K562 (cell line): ENCODE data around the gene AHCYL2. TPM values are rescaled to one million over a fixed set of nuclear protein-coding genes. Genes with fewer than 3 reads are reported as not detected.
A peak's percentile ranks its signal among the peaks of the same experiment; 100 is the strongest.

Experiments
- BHLHE40 ChIP-seq: IDR thresholded peaks from 2 replicates; pipeline ENCODE4 v1.6.1; 2011; ENCODE audit warnings: low read length, improper control_type of control experiment
- CHD4 ChIP-seq: fragments of 200-600 bp; sonication (generic); IDR thresholded peaks from 3 replicates; pipeline ENCODE4 v1.6.1; 2012; ENCODE audit warnings: low read depth, mild to moderate bottlenecking, mixed read lengths, low read length, inconsistent platforms; ENCODE audit not compliant: insufficient read depth, insufficient replicate concordance, poor library complexity, severe bottlenecking
- CXXC5 ChIP-seq: fragments of 250-450 bp; sonication (Bioruptor Pico); IDR thresholded peaks from 2 replicates; pipeline ENCODE4 v1.8.0; 2022; ENCODE audit warnings: inconsistent platforms, mild to moderate bottlenecking, moderate library complexity
- ELF4 ChIP-seq: fragments of 450-650 bp; formaldehyde crosslinking; IDR thresholded peaks from 2 replicates; pipeline ENCODE4 v1.4.0; 2022; ENCODE audit warnings: missing genetic modification characterization
- HSF4 ChIP-seq: fragments of 250-450 bp; sonication (Bioruptor Pico); IDR thresholded peaks from 2 replicates; pipeline ENCODE4 v2.1.2; 2022; ENCODE audit warnings: mild to moderate bottlenecking, moderate library complexity, borderline replicate concordance
- KAT7 ChIP-seq: sonication (generic); formaldehyde crosslinking; IDR thresholded peaks from 2 replicates; pipeline ENCODE4 v1.8.0; 2022; ENCODE audit warnings: missing genetic modification reagents, mild to moderate bottlenecking, borderline replicate concordance
- MECOM ChIP-seq: fragments of 250-450 bp; sonication (Bioruptor Pico); IDR thresholded peaks from 2 replicates; pipeline ENCODE4 v1.8.0; 2022; ENCODE audit warnings: inconsistent platforms
- MTA3 ChIP-seq: fragments of 450-650 bp; formaldehyde crosslinking; IDR thresholded peaks from 2 replicates; pipeline ENCODE4 v1.6.1; 2017; ENCODE audit warnings: mild to moderate bottlenecking, borderline replicate concordance
- NR3C1 ChIP-seq: sonication (generic); formaldehyde crosslinking; IDR thresholded peaks from 2 replicates; pipeline ENCODE4 v1.8.1; 2022; ENCODE audit warnings: missing genetic modification reagents
- POLR2G ChIP-seq: fragments of 200-400 bp; formaldehyde crosslinking; IDR thresholded peaks from 2 replicates; pipeline ENCODE4 v1.6.1; 2017; ENCODE audit warnings: low read depth, mild to moderate bottlenecking, antibody characterized with exemption, low read length, moderate library complexity
- SIRT6 ChIP-seq: IDR thresholded peaks from one replicate; pipeline ENCODE4 v1.6.1; 2012; ENCODE audit warnings: low read depth, mild to moderate bottlenecking, control low read depth, inconsistent platforms, low read length, moderate library complexity
- SP1 ChIP-seq: sonication (generic); formaldehyde crosslinking; IDR thresholded peaks from 2 replicates; pipeline ENCODE4 v1.8.1; 2022; ENCODE audit warnings: mild to moderate bottlenecking, missing genetic modification reagents
- TSC22D4 ChIP-seq: fragments of 450-650 bp; IDR thresholded peaks from 2 replicates; pipeline ENCODE4 v1.6.1; 2016; ENCODE audit warnings: missing genetic modification characterization, missing biosample characterization, control low read depth
- ZNF165 ChIP-seq: fragments of 250-450 bp; sonication (Bioruptor Pico); IDR thresholded peaks from 2 replicates; pipeline ENCODE4 v1.4.0; 2020; ENCODE audit warnings: borderline replicate concordance
- ZNF717 ChIP-seq: fragments of 250-450 bp; sonication (Bioruptor Pico); IDR thresholded peaks from 2 replicates; pipeline ENCODE4 v1.5.0; 2021
- polyA plus RNA-seq, 8 experiments: library from polyadenylated mRNA; depleted of rRNA in 4 of 8; stranded (reverse) in 5 of 8; unstranded in 3 of 8; fragments of >200 nt; fragmentation: Nextera tagmentation in 2 of 8; fragmentation: Illumina TruSeq in 1 of 8; extraction: Ambion mirVana in 2 of 8; extraction: Trizol in 1 of 8; gene quantifications; 2 replicates each; pipeline versions ENCODE4 v1.2.1 to v1.2.3, GENCODE V29; 2011 to 2014; ENCODE audit warnings: inconsistent platforms in 1 of 8, missing spikeins in 1 of 8
- total RNA-seq, 7 experiments: library from RNA; depleted of rRNA in 6 of 7; stranded (reverse); fragments of >200 nt in 6 of 7; fragmentation: Illumina TruSeq in 2 of 7; extraction: Trizol in 2 of 7; gene quantifications; 2 replicates each; pipeline versions ENCODE4 v1.2.1 to v1.2.3, GENCODE V29; 2011 to 2021; ENCODE audit warnings: low replicate concordance in 1 of 7
- TF ChIP-seq, protein P1 (sequence below): sonication (generic); formaldehyde crosslinking; IDR thresholded peaks from 2 replicates; pipeline ENCODE4 v1.4.0; 2020; ENCODE audit warnings: mild to moderate bottlenecking, missing genetic modification reagents
- TF ChIP-seq, protein P2 (sequence below): sonication (generic); formaldehyde crosslinking; IDR thresholded peaks from 2 replicates; pipeline ENCODE4 v1.8.1; 2022; ENCODE audit warnings: missing genetic modification reagents
- TF ChIP-seq, protein P3 (sequence below): fragments of 250-450 bp; sonication (Bioruptor Pico); IDR thresholded peaks from 2 replicates; pipeline ENCODE4 v1.9.0; 2021; ENCODE audit warnings: mild to moderate bottlenecking
- TF ChIP-seq, protein P4 (sequence below), 2 experiments: fragments of 450-650 bp; IDR thresholded peaks; 2 replicates each; pipeline ENCODE4 v1.6.1; 2016
- TF ChIP-seq, protein P5 (sequence below): sonication (generic); IDR thresholded peaks from 2 replicates; pipeline ENCODE4 v1.6.1; 2016

The AHCYL2 gene
- total and polyA plus RNA-seq, 9 of the 15 experiments (the other 6 are each of a cell fraction or from before 2014, with no cell fraction given), result 0.93 to 10.5 (median 5.2) TPM

DNA sequence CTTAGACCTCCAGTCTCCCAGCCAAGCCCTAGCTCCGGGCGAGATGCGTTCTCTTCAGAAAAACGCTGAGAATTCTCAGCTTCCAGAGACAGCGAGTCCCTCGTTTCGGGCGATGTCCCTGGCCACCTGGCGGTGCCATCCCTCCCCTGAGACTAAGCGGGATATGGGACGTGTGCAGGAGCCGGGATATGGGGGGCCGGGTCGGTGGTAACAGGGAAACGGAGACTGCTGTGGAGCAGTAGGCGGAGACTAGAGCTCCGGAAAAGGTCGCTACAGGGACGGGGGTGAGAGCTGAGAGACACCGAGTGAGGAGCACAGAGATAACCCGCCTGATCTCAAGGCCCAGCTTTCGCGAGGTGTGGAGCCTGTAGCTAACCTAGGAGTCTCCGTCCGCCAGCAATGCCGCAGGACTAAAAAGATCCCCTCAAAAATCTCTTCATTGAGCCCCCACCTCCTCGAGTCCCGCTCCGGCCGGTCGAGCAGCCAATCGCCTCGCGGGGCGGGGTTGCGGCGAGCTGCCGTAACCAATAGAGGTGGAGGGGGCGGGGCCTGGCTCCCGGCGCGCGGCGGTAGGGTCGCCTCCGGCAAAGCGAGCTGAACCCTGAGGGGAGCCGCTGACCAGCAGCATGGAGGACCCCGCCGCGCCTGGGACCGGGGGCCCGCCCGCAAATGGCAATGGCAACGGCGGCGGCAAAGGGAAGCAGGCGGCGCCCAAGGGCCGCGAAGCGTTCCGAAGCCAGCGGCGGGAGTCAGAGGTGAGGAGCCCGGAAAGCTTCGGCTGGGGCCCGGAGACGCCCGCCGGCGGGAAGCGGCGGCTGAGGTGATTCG is 209.2 kb downstream of the AHCYL2 start, which contains the start of gene STRIP2 (continued):
- no peak for TF ChIP-seq ZNF165
- TF ChIP-seq, protein P1, sequence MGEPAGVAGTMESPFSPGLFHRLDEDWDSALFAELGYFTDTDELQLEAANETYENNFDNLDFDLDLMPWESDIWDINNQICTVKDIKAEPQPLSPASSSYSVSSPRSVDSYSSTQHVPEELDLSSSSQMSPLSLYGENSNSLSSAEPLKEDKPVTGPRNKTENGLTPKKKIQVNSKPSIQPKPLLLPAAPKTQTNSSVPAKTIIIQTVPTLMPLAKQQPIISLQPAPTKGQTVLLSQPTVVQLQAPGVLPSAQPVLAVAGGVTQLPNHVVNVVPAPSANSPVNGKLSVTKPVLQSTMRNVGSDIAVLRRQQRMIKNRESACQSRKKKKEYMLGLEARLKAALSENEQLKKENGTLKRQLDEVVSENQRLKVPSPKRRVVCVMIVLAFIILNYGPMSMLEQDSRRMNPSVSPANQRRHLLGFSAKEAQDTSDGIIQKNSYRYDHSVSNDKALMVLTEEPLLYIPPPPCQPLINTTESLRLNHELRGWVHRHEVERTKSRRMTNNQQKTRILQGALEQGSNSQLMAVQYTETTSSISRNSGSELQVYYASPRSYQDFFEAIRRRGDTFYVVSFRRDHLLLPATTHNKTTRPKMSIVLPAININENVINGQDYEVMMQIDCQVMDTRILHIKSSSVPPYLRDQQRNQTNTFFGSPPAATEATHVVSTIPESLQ, result peak; percentile 98
- TF ChIP-seq TSC22D4 (tag), result no peak
- TF ChIP-seq, protein P2, sequence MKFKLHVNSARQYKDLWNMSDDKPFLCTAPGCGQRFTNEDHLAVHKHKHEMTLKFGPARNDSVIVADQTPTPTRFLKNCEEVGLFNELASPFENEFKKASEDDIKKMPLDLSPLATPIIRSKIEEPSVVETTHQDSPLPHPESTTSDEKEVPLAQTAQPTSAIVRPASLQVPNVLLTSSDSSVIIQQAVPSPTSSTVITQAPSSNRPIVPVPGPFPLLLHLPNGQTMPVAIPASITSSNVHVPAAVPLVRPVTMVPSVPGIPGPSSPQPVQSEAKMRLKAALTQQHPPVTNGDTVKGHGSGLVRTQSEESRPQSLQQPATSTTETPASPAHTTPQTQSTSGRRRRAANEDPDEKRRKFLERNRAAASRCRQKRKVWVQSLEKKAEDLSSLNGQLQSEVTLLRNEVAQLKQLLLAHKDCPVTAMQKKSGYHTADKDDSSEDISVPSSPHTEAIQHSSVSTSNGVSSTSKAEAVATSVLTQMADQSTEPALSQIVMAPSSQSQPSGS, result no peak
- peak; percentile 67 for TF ChIP-seq CXXC5 (CRISPR knock-in tag)
- TF ChIP-seq, protein P3, sequence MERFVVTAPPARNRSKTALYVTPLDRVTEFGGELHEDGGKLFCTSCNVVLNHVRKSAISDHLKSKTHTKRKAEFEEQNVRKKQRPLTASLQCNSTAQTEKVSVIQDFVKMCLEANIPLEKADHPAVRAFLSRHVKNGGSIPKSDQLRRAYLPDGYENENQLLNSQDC, result peak; percentile 27; the same call in 1 of the 2 replicates
- TF ChIP-seq NR3C1, result no peak
- TF ChIP-seq HSF4 (CRISPR knock-in tag), result no peak
- TF ChIP-seq MECOM (CRISPR knock-in tag), result no peak
- no peak for TF ChIP-seq CHD4
- TF ChIP-seq POLR2G, result peak; percentile 99
- TF ChIP-seq SP1, result peak; percentile 100
- no peak for TF ChIP-seq SIRT6
- TF ChIP-seq KAT7 (CRISPR knock-in tag), result peak; percentile 15; the same call in 1 of the 2 replicates
- TF ChIP-seq, protein P4, sequence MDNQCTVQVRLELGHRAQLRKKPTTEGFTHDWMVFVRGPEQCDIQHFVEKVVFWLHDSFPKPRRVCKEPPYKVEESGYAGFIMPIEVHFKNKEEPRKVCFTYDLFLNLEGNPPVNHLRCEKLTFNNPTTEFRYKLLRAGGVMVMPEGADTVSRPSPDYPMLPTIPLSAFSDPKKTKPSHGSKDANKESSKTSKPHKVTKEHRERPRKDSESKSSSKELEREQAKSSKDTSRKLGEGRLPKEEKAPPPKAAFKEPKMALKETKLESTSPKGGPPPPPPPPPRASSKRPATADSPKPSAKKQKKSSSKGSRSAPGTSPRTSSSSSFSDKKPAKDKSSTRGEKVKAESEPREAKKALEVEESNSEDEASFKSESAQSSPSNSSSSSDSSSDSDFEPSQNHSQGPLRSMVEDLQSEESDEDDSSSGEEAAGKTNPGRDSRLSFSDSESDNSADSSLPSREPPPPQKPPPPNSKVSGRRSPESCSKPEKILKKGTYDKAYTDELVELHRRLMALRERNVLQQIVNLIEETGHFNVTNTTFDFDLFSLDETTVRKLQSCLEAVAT (IDR thresholded peaks at IDR 0.05), result peak in 1 of 2 experiments; percentile 90; a peak in 2 of 4 replicates
- TF ChIP-seq BHLHE40, result peak; percentile 42
- TF ChIP-seq, protein P5, sequence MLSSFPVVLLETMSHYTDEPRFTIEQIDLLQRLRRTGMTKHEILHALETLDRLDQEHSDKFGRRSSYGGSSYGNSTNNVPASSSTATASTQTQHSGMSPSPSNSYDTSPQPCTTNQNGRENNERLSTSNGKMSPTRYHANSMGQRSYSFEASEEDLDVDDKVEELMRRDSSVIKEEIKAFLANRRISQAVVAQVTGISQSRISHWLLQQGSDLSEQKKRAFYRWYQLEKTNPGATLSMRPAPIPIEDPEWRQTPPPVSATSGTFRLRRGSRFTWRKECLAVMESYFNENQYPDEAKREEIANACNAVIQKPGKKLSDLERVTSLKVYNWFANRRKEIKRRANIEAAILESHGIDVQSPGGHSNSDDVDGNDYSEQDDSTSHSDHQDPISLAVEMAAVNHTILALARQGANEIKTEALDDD, result peak; percentile 12; the same call in 1 of the 2 replicates
- peak; percentile 97 for TF ChIP-seq MTA3
- TF ChIP-seq ZNF717 (CRISPR knock-in tag), result no peak
- no peak for TF ChIP-seq ELF4 (CRISPR knock-in tag)
